RWPE1 (cell line): ENCODE measurements around the gene EXT2.
A peak's percentile ranks its signal among the peaks of the same experiment; 100 is the strongest.

Experiments used
- CTCF ChIA-PET: fragments of 350-600 bp; sonication (Branson Sonifier 250); formaldehyde crosslinking; extraction: SDS; loops from one replicate; lab custom pipeline; 2021; lab: Yijun Ruan, JAX
- POLR2A ChIA-PET: fragments of 400-600 bp; formaldehyde crosslinking; extraction: SDS; loops from one replicate; lab custom pipeline; 2020; ENCODE audit warnings: antibody characterized with exemption; ENCODE audit not compliant: low non-redundant PET; lab: Yijun Ruan, JAX
- DNase-seq: peaks from one replicate; pipeline ENCODE4 v3.0.0; 2012; ENCODE audit warnings: low spot score
- H3K27ac ChIP-seq: fragments of 450-650 bp; 2 replicates; pipeline ENCODE4 v1.5.1; 2017
- CTCF ChIP-seq: fragments of 450-650 bp; conservative IDR thresholded peaks from 2 replicates; pipeline ENCODE4 v1.5.1; 2017; ENCODE audit warnings: low read depth, mild to moderate bottlenecking

Gene EXT2

GRCh38 chr11:44139565-44140330 lies 44.3 kb downstream of the EXT2 start:
- ChIA-PET CTCF (interaction anchor here (0.6 kb wide), 3 partner anchors 29 to 294 kb away, joined by 3 to 4 read pairs (median 3); no protein-coding TSS in a partner anchor), POLR2A (no interaction called here)

GRCh38 chr11:44140372-44140771 lies 44.9 kb downstream of the EXT2 start:
- CTCF ChIA-PET = interaction anchor here (0.6 kb wide), 1 partner anchor 29 kb away, joined by 3 read pairs; no protein-coding TSS in a partner anchor

More at GRCh38 chr11:44139565-44140330, 44.3 kb downstream of the EXT2 start:
- no peak overlapping the region for H3K27ac ChIP-seq
- no peak for TF ChIP-seq CTCF
- no peak for DNase-seq

GRCh38 chr11:44140805-44141204 lies 45.3 kb downstream of the EXT2 start:
- H3K27ac ChIP-seq = no peak overlapping the region
- ChIA-PET CTCF (no interaction called here), POLR2A (no interaction called here)
- DNase-seq = no peak
- TF ChIP-seq CTCF = no peak

More at GRCh38 chr11:44140372-44140771, 44.9 kb downstream of the EXT2 start:
- no peak for DNase-seq
- POLR2A ChIA-PET = no interaction called here
- no peak overlapping the region for H3K27ac ChIP-seq
- TF ChIP-seq CTCF = no peak

- CTCF ChIA-PET = interaction anchor here (0.6 kb wide), 1 partner anchor 44 kb away, joined by 3 read pairs; no protein-coding TSS in a partner anchor
- H3K27ac ChIP-seq = no peak overlapping the region
- DNase-seq = peak; percentile 30
- TF ChIP-seq CTCF = no peak
- POLR2A ChIA-PET = no interaction called here
Observed at GRCh38 chr11:44143987-44144909, 48.8 kb downstream of the EXT2 start.

- H3K27ac ChIP-seq = no peak overlapping the region
- ChIA-PET CTCF (interaction anchor here (0.6 kb wide), 2 partner anchors 43 to 394 kb away, joined by 3 read pairs; no protein-coding TSS in a partner anchor), POLR2A (no interaction called here)
- TF ChIP-seq CTCF = no peak
- no peak for DNase-seq
Observed at GRCh38 chr11:44145011-44145775, 49.7 kb downstream of the EXT2 start.
